Measurements from ENCODE around the gene TMEM63A.
A peak's percentile ranks its signal among the peaks of the same experiment; 100 is the strongest.

Gene TMEM63A

DNA sequence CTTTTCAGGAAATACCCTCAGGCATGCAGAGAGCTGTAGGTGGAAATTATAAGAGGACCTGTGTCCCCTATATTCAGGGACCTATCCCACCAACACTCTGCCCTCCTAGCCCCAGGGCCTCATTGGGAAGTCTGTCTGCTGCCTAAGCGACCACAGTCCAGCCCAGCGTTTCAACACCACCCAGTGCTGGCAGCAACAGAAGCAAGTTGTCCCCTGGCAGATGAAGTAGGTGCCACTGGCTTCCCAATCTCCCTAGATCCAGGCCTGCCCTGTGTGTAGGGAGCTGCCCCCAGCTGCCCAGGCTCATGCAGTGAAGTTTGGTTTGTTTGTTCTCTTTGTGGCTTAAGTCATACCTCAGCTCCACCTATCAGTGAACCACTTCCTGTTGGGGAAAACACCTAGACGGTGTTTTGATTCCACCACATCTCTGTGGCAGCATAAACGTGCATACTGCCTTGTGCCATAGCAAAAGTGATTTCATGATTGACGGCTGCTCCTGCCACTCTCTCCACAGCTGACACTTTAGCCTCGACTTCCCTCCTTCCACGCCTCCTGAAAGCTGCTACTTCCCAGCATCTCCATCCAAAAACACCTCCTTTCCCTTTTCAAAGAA is 14.9 kb upstream of the TMEM63A start:
- peak; percentile 37 for DNase-seq (ENCODE audit: low read depth)
- TF ChIP-seq, protein P1, sequence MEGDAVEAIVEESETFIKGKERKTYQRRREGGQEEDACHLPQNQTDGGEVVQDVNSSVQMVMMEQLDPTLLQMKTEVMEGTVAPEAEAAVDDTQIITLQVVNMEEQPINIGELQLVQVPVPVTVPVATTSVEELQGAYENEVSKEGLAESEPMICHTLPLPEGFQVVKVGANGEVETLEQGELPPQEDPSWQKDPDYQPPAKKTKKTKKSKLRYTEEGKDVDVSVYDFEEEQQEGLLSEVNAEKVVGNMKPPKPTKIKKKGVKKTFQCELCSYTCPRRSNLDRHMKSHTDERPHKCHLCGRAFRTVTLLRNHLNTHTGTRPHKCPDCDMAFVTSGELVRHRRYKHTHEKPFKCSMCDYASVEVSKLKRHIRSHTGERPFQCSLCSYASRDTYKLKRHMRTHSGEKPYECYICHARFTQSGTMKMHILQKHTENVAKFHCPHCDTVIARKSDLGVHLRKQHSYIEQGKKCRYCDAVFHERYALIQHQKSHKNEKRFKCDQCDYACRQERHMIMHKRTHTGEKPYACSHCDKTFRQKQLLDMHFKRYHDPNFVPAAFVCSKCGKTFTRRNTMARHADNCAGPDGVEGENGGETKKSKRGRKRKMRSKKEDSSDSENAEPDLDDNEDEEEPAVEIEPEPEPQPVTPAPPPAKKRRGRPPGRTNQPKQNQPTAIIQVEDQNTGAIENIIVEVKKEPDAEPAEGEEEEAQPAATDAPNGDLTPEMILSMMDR (conservative IDR thresholded peaks at IDR 0.05; ENCODE audit: low read depth, low read length) = no peak
- H3K4me3 ChIP-seq (ENCODE audit: low read depth, low read length) = no peak overlapping the region

DNA sequence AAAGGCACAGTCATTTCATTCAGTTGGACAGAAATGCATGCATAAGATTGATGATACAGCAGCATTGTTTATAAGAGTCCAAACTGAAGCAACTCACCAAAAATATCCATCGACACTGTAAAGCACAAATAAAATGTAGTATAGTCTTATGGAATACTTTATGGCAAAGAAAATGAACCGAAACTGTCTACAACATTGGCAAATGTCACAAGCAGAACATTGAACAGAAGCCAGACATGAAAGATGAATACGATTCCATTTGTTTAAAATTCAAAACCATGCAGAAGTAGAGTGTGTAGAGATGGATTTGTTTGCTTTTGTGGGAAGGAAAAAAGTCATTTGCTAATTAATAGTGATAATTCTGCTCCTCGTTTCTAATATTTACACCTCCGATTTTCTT is 14.3 kb upstream of the TMEM63A start:
- no peak overlapping the region for H3K4me3 ChIP-seq (ENCODE audit: low read depth, low read length)
- DNase-seq (ENCODE audit: low read depth) = no peak
- TF ChIP-seq, protein P1 (conservative IDR thresholded peaks at IDR 0.05; ENCODE audit: low read depth, low read length) = no peak

DNA sequence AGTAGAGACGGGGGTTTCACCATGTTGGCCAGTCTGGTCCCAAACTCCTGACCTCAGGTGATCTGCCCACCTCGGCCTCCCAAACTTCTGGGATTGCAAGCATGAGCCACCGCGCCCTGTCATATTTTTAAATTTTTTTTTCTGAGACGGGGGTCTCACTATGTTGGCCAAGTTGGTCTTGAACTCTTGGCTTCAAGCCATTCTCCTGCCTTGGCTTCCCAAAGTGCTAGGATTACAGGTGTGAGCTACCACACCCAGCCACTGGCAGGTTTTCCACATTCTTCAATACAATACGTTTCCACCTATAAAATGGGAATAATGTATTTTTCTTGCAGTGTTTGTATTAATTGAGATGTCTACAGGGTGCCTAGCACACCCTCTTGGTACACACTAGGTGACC is 10.1 kb upstream of the TMEM63A start:
- DNase-seq (ENCODE audit: low read depth) = no peak
- TF ChIP-seq, protein P1 (conservative IDR thresholded peaks at IDR 0.05; ENCODE audit: low read depth, low read length) = no peak
- no peak overlapping the region for H3K4me3 ChIP-seq (ENCODE audit: low read depth, low read length)

DNA sequence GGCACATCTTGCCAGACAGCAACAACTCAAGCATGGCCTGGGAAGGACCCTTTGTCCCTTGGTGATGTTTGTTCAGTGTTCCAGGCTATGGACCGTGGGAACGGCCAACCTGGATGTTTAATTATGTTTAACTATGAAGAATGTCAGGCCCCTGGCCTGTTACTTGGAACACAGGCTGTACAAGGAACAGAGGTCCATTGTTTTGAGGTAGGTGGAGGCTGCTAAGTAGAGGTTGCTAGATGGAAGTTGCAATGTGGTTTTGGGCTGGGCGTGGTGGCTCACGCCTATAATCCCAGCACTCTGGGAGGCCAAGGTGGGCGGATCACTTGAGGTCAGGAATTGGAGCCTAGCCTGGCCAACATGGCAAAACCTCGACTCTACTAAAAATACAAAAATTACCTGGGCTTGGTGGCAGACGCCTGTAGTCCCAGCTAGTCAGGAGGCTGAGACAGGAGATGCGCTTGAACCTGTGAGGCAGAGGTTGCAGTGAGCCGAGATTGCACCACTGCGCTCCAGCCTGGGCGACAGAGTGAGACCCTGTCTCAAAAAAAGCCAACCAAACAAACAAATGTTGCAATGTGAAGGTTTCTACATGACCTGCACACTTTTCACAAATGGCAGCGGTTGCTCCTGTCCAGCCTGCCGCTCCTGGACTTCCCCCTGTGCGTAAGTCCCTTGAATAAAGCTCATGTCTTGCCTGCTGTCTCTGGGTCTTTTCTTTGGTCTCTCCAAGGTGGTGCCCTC is 9.2 kb upstream of the TMEM63A start:
- no peak overlapping the region for H3K4me3 ChIP-seq (ENCODE audit: low read depth, low read length)
- DNase-seq (ENCODE audit: low read depth) = no peak
- TF ChIP-seq, protein P1 (conservative IDR thresholded peaks at IDR 0.05; ENCODE audit: low read depth, low read length) = no peak

DNA sequence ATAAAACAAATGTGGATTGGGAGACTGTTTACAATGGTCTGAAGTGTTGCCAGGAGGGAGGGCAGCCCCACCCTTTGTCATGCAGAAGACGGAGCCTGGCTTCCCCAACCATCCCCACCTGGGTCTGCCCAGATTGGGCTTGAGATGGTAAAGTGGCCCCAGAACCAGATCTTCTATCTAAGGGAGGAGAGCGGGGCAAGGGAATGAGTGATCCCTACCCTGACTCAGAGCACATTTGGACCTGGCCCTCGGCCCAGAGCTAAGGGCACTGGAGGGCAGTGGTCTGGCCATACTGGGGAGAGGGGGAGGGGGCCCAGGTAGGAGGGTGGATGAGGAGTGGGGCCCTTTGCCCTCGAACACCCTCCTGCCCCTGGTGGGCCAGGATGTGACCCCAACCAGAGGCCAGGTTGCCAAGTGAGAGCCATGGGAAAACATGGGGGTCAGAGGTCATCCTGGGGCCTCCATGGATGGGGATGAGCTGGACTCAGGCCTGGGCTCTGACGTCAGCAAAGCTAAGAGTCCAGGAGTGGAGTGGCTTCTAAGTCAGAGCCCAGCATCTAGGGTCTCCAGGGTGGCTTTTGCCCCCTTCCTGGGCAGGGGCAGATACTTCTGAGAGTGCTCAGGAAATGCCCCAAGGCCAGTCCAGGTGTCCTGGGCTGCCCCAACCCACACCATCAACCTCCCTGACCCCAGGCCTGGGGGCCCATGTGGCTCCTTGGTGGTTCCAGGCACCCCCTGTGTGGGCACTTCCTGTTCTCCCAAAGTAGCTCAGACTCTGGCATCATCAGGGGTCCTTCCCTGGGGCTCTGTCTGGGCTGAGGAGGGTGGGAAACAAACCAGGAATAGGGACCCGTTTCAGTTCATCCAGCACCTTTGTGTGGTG is 8.4 kb upstream of the TMEM63A start:
- DNase-seq (ENCODE audit: low read depth) = no peak
- no peak overlapping the region for H3K4me3 ChIP-seq (ENCODE audit: low read depth, low read length)
- TF ChIP-seq, protein P1 (conservative IDR thresholded peaks at IDR 0.05; ENCODE audit: low read depth, low read length) = no peak

DNA sequence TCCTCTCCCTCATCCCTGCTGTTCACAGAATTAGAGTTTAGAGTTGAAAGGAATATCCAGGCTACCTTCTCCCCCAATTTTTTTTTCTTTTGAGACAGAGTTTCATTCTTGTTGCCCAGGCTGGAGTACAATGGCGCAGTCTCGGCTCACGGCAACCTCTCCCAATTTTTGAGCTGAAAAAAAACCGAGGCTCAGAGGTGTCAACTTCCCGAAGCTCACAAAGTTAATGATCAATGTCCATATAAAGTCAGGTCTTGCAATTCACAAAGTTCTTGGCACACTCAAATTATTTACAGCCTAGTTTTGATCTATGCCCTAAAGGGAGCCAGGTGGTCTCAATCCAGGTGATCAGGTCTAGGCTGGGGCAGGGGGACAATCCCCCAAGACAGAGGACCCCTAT is 7.6 kb upstream of the TMEM63A start:
- TF ChIP-seq, protein P1 (conservative IDR thresholded peaks at IDR 0.05; ENCODE audit: low read depth, low read length) = no peak
- DNase-seq (ENCODE audit: low read depth) = no peak
- no peak overlapping the region for H3K4me3 ChIP-seq (ENCODE audit: low read depth, low read length)
